ENCODE data around the gene POLR2E. TPM values are rescaled to one million over a fixed set of nuclear protein-coding genes. Genes with fewer than 3 reads are reported as not detected.

Gene POLR2E
- total RNA-seq, 1 experiment from 2014 or later: 261 TPM

GRCh38 chr19:1101337-1101698, 6.1 kb upstream of the POLR2E start:
- Histone ChIP-seq H3T11ph (ENCODE audit: low read length) (no peak overlapping the region), H3K79me2 (ENCODE audit: insufficient read depth, low read length) (no peaks in the 10 kb centered on the region; the same call in 1 of the 2 replicates), H3K27ac (ENCODE audit: insufficient read length, low read depth, low read length) (no peak overlapping the region), H3K23me2 (ENCODE audit: insufficient read length, low read depth, low read length, poor library complexity, severe bottlenecking) (no peaks in the 10 kb centered on the region), H2BK5ac (ENCODE audit: insufficient read length, low read length) (no peak overlapping the region), H3K79me1 (ENCODE audit: insufficient read depth, low read depth, low read length, poor library complexity, severe bottlenecking) (no peaks in the 10 kb centered on the region), H3K18ac (ENCODE audit: insufficient read length, low read depth, low read length) (no peak overlapping the region), H2BK15ac (ENCODE audit: low read depth, low read length) (no peak overlapping the region), H2BK12ac (ENCODE audit: insufficient read length, low read depth, low read length) (no peak overlapping the region), H4K8ac (replicated peaks; ENCODE audit: insufficient read length, low read depth, low read length) (no peak overlapping the region), H2BK20ac (ENCODE audit: low read depth, low read length, poor library complexity, severe bottlenecking) (no peak overlapping the region), H4K5ac (ENCODE audit: insufficient read length, low read depth, low read length) (no peak overlapping the region), H3K9ac (ENCODE audit: extremely low read depth, insufficient read length, low read length) (no peak overlapping the region), H3K27me3 (ENCODE audit: insufficient read depth, low read length) (no peaks in the 10 kb centered on the region), H3K9me3 (ENCODE audit: control insufficient read depth, low read depth, low read length) (no peaks in the 10 kb centered on the region), H3K4ac (ENCODE audit: low read depth, low read length) (no peak overlapping the region), H3K4me1 (ENCODE audit: insufficient read depth, low read length) (0 out of 2 replicates have a peak, but pooled peaks cover 2% of the 10 kb centered on the region), H3K4me2 (ENCODE audit: insufficient read depth, insufficient read length, low read length) (no peak overlapping the region), H4K20me1 (ENCODE audit: control insufficient read depth, insufficient read depth, insufficient read length) (no peaks in the 10 kb centered on the region), H2AK5ac (ENCODE audit: insufficient read length, low read length) (no peak overlapping the region), H3K14ac (ENCODE audit: insufficient read depth, low read length) (no peak overlapping the region), H2AFZ (ENCODE audit: low read length) (no peak overlapping the region), H3K23ac (ENCODE audit: insufficient read length, low read depth, low read length) (no peak overlapping the region), H4K91ac (ENCODE audit: insufficient read length, low read depth, low read length) (no peak overlapping the region), H3K56ac (ENCODE audit: insufficient read length, low read depth, low read length) (no peak overlapping the region), H2BK120ac (ENCODE audit: low read depth, low read length, poor library complexity, severe bottlenecking) (no peak overlapping the region)
- TF ChIP-seq CTCF (conservative IDR thresholded peaks at IDR 0.05): no peak
- H3K27ac Mint-ChIP-seq: peak overlapping the region in 2 of 3 experiments; percentile 68 to 93; a peak in 3 of 7 replicates
- peaks cover 0 to 9% (median 7%) of the 10 kb centered on the region in 3 experiments; a peak in 4 of 7 replicates for H3K36me3 Mint-ChIP-seq (ENCODE audit: insufficient read depth in 1 of 3, low read depth in 3 of 3)
- DNase-seq: no peak
- H3K27me3 Mint-ChIP-seq (ENCODE audit: low read depth): no peaks in the 10 kb centered on the region
- no CpG with 5 or more reads among the region's 9 CpGs for WGBS (ENCODE audit: extremely low coverage, insufficient read length, low lambda C conversion rate)
- peaks cover 8 to 24% of the 10 kb centered on the region in 2 experiments for H3K4me1 Mint-ChIP-seq
- no peak overlapping the region; a peak in 2 of 5 replicates for H3K4me3 Mint-ChIP-seq
- H3K9me3 Mint-ChIP-seq: peaks cover 2 to 3% of the 10 kb centered on the region in 2 experiments; a peak in 2 of 5 replicates
